Small intestine (tissue), 16 donors: Measurements from ENCODE around the gene OSTC. TPM values are rescaled to one million over a fixed set of nuclear protein-coding genes. Genes with fewer than 3 reads are reported as not detected.

Source experiments
- DNase-seq, 2 donors: peaks; one replicate each; pipeline versions ENCODE4 v3.0.0 to v3.0.0-alpha.2; 2013
- FAIRE-seq: peaks from 2 replicates; lab custom pipeline; 2012; peaks lifted over from hg19 to GRCh38; lab: Jason Lieb, UNC
- H3K27ac ChIP-seq, 3 donors: one replicate each; pipeline ENCODE4 v1.5.1; 2013; ENCODE audit warnings: low read length in 2 of 3, mild to moderate bottlenecking in 2 of 3, control low read depth in 1 of 3, inconsistent platforms in 1 of 3, low read depth in 1 of 3, moderate library complexity in 1 of 3
- H3K27me3 ChIP-seq, 3 donors: one replicate each; pipeline ENCODE4 v1.6.1; 2013; ENCODE audit warnings: low read length in 3 of 3, inconsistent platforms in 1 of 3; ENCODE audit not compliant: control insufficient read depth in 3 of 3, insufficient read depth in 3 of 3
- H3K36me3 ChIP-seq, 3 donors: one replicate each; pipeline ENCODE4 v1.6.1; 2013; ENCODE audit warnings: low read length in 3 of 3, inconsistent platforms in 1 of 3, low read depth in 1 of 3, mild to moderate bottlenecking in 1 of 3, moderate library complexity in 1 of 3; ENCODE audit not compliant: control insufficient read depth in 3 of 3, insufficient read depth in 2 of 3
- H3K4me1 ChIP-seq, 3 donors: one replicate each; pipeline ENCODE4 v1.6.1; 2013; ENCODE audit warnings: low read length in 2 of 3, inconsistent platforms in 1 of 3, low read depth in 1 of 3, mild to moderate bottlenecking in 1 of 3, moderate library complexity in 1 of 3; ENCODE audit not compliant: control insufficient read depth in 3 of 3, insufficient read depth in 2 of 3
- H3K4me3 ChIP-seq, 3 donors: one replicate each; pipeline ENCODE4 v1.5.1; 2013; ENCODE audit warnings: low read length in 3 of 3, control low read depth in 1 of 3, inconsistent platforms in 1 of 3, low read depth in 1 of 3, mild to moderate bottlenecking in 1 of 3, moderate library complexity in 1 of 3
- H3K9me3 ChIP-seq, 2 donors: one replicate each; pipeline ENCODE4 v1.6.1; 2013; ENCODE audit warnings: low read depth in 1 of 2, low read length in 1 of 2; ENCODE audit not compliant: control insufficient read depth in 2 of 2, insufficient read depth in 1 of 2
- WGBS, 3 donors: extraction: QIAGEN DNeasy Blood & Tissue Kit; methylation state at CpG; one replicate each; pipeline ENCODE4 v1.1.7; 2013; 5-methylcytosine and 5-hydroxymethylcytosine counted together
- long read RNA-seq, 10 donors: transcript quantifications; one replicate each; lab custom pipeline, GENCODE V29; 2026
- polyA plus RNA-seq, 4 donors: library from polyadenylated mRNA; stranded (reverse) in 3 of 4; unstranded in 1 of 4; fragments of 200-250 nt in 3 of 4; fragments of 120-200 nt in 1 of 4; gene quantifications; one replicate each; pipeline versions ENCODE4 v1.2.1 to v1.2.3, GENCODE V29; 2013
- donor health status: healthy with polysubstance abuse.
- donor health status: control.
- donor health status: control.
- donor health status: Bipolar disorder and iron deficiency.
- donor health status: healthy.

OSTC gene
- 100 to 1,000 TPM in 3 of 4 donors, 10 to 100 TPM in 1; 92.4 to 270 (median 172) TPM for polyA plus RNA-seq
- long read RNA-seq, donor 1, transcript OSTC-205 (3 exons, 876 nt): minor isoform, 6 of 373 reads
- long read RNA-seq, donor 1, transcript OSTC-201 (4 exons, 1,077 nt): major isoform, 359 of 373 reads
- long read RNA-seq, donor 1, partial matches to known transcripts: 8 of 373 reads
- long read RNA-seq, donor 1, other reads (novel, unspliced or antisense): 0 of 373 reads
- long read RNA-seq, donor 2, transcript OSTC-201 (4 exons, 1,077 nt): major isoform, 75 of 86 reads
- long read RNA-seq, donor 2, partial matches to known transcripts: 9 of 86 reads
- long read RNA-seq, donor 2, other reads (novel, unspliced or antisense): 0 of 86 reads
- long read RNA-seq, donor 3, transcript OSTC-201 (4 exons, 1,077 nt): major isoform, 110 of 154 reads
- long read RNA-seq, donor 3, partial matches to known transcripts: 41 of 154 reads
- long read RNA-seq, donor 3, other reads (novel, unspliced or antisense): 0 of 154 reads
- long read RNA-seq, donor 4, partial matches to known transcripts: 0 of 4 reads
- long read RNA-seq, donor 4, other reads (novel, unspliced or antisense): 0 of 4 reads
- long read RNA-seq, donor 5, transcript OSTC-201 (4 exons, 1,077 nt): major isoform, 20 of 33 reads
- long read RNA-seq, donor 5, partial matches to known transcripts: 12 of 33 reads
- long read RNA-seq, donor 5, other reads (novel, unspliced or antisense): 0 of 33 reads
- long read RNA-seq, donor 6, transcript OSTC-205 (3 exons, 876 nt): minor isoform, 5 of 130 reads
- long read RNA-seq, donor 6, transcript OSTC-201 (4 exons, 1,077 nt): major isoform, 125 of 130 reads
- long read RNA-seq, donor 6, partial matches to known transcripts: 0 of 130 reads
- long read RNA-seq, donor 6, other reads (novel, unspliced or antisense): 0 of 130 reads
- long read RNA-seq, donor 7, transcript OSTC-201 (4 exons, 1,077 nt): major isoform, 131 of 153 reads
- long read RNA-seq, donor 7, partial matches to known transcripts: 21 of 153 reads
- long read RNA-seq, donor 7, other reads (novel, unspliced or antisense): 0 of 153 reads
- long read RNA-seq, donor 8, transcript OSTC-201 (4 exons, 1,077 nt): major isoform, 7 of 7 reads
- long read RNA-seq, donor 8, partial matches to known transcripts: 0 of 7 reads
- long read RNA-seq, donor 8, other reads (novel, unspliced or antisense): 0 of 7 reads
- long read RNA-seq, donor 9, transcript OSTC-201 (4 exons, 1,077 nt): major isoform, 31 of 31 reads
- long read RNA-seq, donor 9, partial matches to known transcripts: 0 of 31 reads
- long read RNA-seq, donor 9, other reads (novel, unspliced or antisense): 0 of 31 reads
- long read RNA-seq, donor 10, transcript OSTC-201 (4 exons, 1,077 nt): major isoform, 197 of 208 reads
- long read RNA-seq, donor 10, partial matches to known transcripts: 6 of 208 reads
- long read RNA-seq, donor 10, other reads (novel, unspliced or antisense): 0 of 208 reads

DNA sequence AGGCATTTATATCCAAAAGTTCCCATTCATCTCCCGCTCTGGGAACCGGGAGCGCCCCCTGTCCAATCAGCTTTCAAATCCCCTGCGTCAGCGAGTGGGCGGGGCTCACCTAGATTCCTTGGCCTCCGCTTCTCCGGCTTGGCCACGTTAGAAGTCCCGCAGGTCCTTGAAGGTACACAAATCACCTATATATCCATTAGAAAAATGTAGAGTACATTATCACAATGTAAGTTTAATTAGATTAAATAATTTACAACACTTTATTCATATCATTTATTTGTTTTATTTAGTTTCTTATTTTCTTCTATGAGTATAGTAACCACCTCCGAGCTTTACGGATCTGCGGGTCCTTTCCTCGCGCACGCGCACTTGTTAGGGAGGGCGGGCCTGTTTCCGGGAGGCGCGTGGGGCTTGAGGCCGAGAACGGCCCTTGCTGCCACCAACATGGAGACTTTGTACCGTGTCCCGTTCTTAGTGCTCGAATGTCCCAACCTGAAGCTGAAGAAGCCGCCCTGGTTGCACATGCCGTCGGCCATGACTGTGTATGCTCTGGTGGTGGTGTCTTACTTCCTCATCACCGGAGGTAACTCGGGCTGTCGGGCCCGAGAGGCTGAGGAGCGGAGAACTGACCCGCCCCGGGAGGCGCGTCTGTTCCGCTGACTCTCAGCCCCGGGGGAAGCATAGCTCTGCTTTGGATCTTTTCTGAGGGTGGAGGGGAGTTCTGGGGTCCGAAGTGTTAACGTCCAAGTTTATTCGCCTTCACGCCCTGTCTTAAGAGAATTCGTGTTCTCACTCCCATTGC, at the start of gene OSTC:
Gene OSTC, plus strand, starts transcription at position 388 of the 802 bp plus-strand sequence. Its CDS starts 57 bp downstream, at position 445.
- Histone ChIP-seq H3K4me3 (peak within 1 kb of the TSS; percentile 88 to 97 (median 89)), H3K36me3 (peaks cover 0 to 4% (median 0%) of the 10 kb centered on the region in 3 donors), H3K27me3 (no peaks in the 10 kb centered on the region), H3K27ac (peak within 1 kb of the TSS; percentile 81 to 95 (median 92)), H3K4me1 (peaks cover 0 to 16% (median 4%) of the 10 kb centered on the region in 3 donors), H3K9me3 (no peaks in the 10 kb centered on the region)
- WGBS, 3 donors: 0 to 1% (median 1%) methylated on average over 45 of the region's 45 CpGs
- DNase-seq: peak; percentile 97
- FAIRE-seq: peak; percentile 96

DNA sequence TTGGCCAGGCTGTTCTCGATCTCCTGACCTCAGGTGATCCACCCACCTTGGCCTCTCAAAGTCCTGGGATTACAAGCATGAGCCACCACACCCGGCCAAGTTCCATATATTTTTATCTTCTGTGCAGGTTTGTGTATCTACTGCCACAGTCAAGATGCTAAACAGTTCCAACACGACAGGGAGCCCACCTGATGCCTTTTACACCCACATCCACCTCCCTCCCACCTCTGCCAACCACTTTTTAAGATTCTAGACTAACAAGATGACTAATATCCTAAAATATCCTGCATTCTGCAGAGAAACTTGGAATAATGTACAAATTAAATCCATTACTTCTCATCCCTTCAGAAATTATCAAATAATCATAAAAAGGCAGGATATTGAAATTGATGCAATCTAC, 49.3 kb upstream of the OSTC start:
- no peaks in the 10 kb centered on the region for H3K4me1 ChIP-seq
- no peak for FAIRE-seq
- H3K27ac ChIP-seq: no peak overlapping the region
- 26 to 65% (median 36%) methylated on average over 3 of the region's 3 CpGs for WGBS, 3 donors
- no peaks in the 10 kb centered on the region for H3K27me3 ChIP-seq
- no peak overlapping the region for H3K4me3 ChIP-seq
- H3K9me3 ChIP-seq: peaks cover 0 to 4% of the 10 kb centered on the region in 2 donors
- no peaks in the 10 kb centered on the region for H3K36me3 ChIP-seq
- DNase-seq: no peak

DNA sequence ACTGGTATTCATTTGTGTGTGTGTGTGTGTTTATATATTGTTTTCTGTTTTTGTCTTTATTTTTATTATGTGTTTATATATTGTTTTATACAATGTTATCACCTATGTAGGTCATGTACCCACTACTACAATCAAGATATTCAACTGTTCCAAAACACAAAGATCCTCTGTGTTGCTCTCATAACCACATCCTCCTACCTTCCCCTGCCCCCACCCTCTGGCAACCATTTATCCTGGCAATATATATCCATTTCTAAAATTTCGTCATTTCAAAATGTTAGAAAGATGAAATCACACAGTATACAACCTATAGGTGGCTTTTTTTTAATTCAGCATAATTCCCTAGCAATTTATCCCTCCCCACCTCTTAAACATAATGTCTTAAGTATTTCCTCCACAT, 48.9 kb upstream of the OSTC start:
- no peak overlapping the region for H3K27ac ChIP-seq
- H3K36me3 ChIP-seq: no peaks in the 10 kb centered on the region
- no peaks in the 10 kb centered on the region for H3K4me1 ChIP-seq
- 73 to 86% (median 85%) methylated on average over 1 of the region's 1 CpG for WGBS, 3 donors
- DNase-seq (no peak), FAIRE-seq (peak; percentile 5)
- H3K4me3 ChIP-seq: no peak overlapping the region
- H3K9me3 ChIP-seq: peaks cover 0 to under 1% of the 10 kb centered on the region in 2 donors
- H3K27me3 ChIP-seq: no peaks in the 10 kb centered on the region

DNA sequence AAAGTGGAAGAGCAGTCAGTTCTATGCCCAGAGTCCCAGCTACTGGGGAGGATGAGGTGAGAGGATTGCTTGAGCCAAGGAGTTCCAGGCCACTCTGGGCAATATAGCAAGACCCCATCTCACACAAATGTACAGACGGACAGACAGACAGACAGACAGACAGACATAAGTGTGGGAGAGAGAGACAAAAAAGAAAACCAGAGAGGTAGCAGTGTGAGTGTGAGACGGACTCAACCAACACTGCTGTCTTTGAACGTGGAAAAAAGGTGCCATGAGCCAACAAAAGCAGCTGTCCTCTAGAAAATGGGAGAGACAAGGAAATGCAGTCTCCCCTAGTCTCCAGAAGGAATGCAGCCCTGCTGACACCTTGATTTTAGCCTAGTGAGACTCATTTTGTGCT, 48.2 kb upstream of the OSTC start:
- Histone ChIP-seq H3K4me1 (no peaks in the 10 kb centered on the region), H3K9me3 (no peaks in the 10 kb centered on the region), H3K27ac (no peak overlapping the region), H3K36me3 (no peaks in the 10 kb centered on the region), H3K4me3 (no peak overlapping the region), H3K27me3 (no peaks in the 10 kb centered on the region)
- FAIRE-seq (no peak), DNase-seq (no peak)
- 69 to 79% (median 78%) methylated on average over 3 of the region's 3 CpGs for WGBS, 3 donors

DNA sequence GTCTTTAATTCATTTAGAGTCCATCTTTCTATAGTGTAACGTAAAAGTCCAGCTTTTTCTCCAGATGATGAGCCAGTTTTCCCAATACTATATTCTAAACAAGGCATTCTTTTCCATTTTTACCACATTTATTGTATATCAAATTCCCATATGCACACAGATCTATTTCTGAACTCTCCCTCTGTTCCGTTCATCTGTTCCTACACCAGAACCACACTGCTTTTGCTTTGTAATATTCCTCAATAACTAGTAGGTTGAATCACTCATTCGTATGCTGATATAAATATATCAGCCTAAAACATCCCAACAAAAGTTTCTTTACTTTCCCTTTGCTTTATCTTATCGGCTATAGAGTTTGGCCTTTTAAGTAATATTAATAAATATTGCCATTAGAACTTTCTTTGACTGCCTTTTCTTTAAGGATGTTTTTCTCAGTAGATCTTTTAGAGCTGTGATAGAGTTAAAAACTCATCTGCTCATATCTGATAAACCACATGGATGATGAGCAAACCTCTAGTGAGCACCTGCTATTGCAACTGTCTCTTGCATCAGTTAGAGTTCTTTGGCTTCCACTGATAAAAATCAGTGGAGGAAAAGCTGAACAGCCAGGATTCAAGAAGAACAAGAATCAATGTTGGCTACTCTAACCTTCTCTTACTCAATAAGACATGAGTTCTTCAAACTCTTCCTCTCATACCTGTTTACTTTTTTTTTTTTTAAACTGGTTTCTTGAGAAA, 43.2 kb upstream of the OSTC start:
- WGBS, 3 donors: 82 to 95% (median 94%) methylated on average over 4 of the region's 4 CpGs
- no peak for FAIRE-seq

DNA sequence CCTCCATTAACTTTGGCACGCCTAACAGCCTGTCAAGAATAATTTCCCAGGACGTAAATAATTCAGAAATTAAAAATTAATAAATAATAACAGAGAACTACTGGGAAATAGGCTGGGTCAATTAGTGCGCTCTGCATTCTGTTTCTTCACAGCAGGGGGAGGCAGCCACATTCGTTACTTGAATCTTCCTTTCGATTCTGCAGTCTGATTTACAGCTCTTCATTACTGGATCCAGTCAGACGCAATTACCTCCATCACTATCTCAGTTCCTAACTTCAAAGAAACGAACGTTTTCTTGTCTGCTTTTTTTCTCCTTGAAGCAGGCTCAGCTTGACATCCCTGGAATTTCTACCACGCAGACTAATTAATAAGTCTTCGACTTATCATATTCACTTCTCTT, 39.0 kb upstream of the OSTC start:
- Histone ChIP-seq H3K27me3 (no peaks in the 10 kb centered on the region), H3K27ac (no peak overlapping the region), H3K4me3 (no peak overlapping the region), H3K4me1 (no peaks in the 10 kb centered on the region), H3K9me3 (peaks cover 0 to 2% of the 10 kb centered on the region in 2 donors), H3K36me3 (no peaks in the 10 kb centered on the region)
- WGBS, 3 donors: 39 to 48% (median 43%) methylated on average over 10 of the region's 10 CpGs
- DNase-seq (peak; percentile 18 to 19), FAIRE-seq (no peak)

More for the DNA sequence above, 43.2 kb upstream of the OSTC start:
- Histone ChIP-seq H3K36me3 (no peaks in the 10 kb centered on the region), H3K4me1 (no peaks in the 10 kb centered on the region), H3K9me3 (no peaks in the 10 kb centered on the region), H3K4me3 (no peak overlapping the region), H3K27ac (no peak overlapping the region), H3K27me3 (no peaks in the 10 kb centered on the region)
- no peak for DNase-seq

DNA sequence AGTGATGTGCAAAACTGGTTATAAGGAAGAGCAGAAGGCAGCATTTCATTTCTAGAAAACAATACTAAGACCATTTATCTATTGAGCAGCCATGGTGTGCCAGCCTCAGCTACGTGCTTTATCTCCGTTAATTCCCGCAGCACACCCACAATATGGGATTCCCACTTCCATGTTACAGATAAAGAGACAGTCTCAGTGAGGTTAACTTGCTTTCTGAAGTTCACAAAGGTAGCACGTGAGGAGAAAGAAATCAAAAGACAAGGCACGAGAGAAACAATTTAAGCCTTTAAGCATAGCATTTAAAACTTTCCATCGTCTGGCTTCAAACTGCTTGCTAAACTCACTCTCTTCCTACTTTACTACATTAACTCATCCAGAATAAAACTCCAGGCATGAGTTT, 38.0 kb upstream of the OSTC start:
- H3K27ac ChIP-seq: no peak overlapping the region
- H3K9me3 ChIP-seq: peaks cover 0 to 2% of the 10 kb centered on the region in 2 donors
- 83 to 92% (median 90%) methylated on average over 6 of the region's 6 CpGs for WGBS, 3 donors
- no peaks in the 10 kb centered on the region for H3K27me3 ChIP-seq
- H3K36me3 ChIP-seq: no peaks in the 10 kb centered on the region
- H3K4me3 ChIP-seq: no peak overlapping the region
- no peaks in the 10 kb centered on the region for H3K4me1 ChIP-seq
- DNase-seq (no peak), FAIRE-seq (no peak)
